ENCODE data around the gene PLCXD1.

PLCXD1 gene

GRCh38 chrX:333611-334311 lies 52.6 kb downstream of the PLCXD1 start:
- no peak for DNase-seq (ENCODE audit: low read depth)

GRCh38 chrX:334331-334891 lies 53.2 kb downstream of the PLCXD1 start:
- no peak for DNase-seq (ENCODE audit: low read depth)

- DNase-seq (ENCODE audit: low read depth), result no peak
Measured at GRCh38 chrX:334971-335757, 54.0 kb downstream of the PLCXD1 start.

DNA sequence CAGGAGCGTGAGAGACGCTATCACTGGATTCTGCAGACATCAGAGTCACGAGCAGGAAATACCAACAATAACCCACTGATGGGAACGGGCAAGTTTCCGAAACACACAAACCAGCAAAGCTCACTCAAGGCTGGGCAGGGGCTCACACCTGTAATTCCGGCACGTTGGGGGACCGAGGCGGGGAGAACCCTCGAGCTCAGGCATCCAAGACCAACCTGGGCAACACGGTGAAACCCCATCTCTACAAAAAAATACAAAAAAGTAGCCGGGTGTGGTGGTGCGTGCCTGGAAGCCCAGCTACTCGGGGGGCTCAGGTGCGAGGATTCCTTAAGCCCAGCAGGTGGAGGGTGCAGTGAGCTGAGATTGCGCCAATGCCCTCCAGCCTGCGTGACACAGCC lies 54.6 kb downstream of the PLCXD1 start:
- no peak for DNase-seq (ENCODE audit: low read depth)

GRCh38 chrX:336227-336626 lies 55.0 kb downstream of the PLCXD1 start:
- no peak for DNase-seq (ENCODE audit: low read depth)

DNA sequence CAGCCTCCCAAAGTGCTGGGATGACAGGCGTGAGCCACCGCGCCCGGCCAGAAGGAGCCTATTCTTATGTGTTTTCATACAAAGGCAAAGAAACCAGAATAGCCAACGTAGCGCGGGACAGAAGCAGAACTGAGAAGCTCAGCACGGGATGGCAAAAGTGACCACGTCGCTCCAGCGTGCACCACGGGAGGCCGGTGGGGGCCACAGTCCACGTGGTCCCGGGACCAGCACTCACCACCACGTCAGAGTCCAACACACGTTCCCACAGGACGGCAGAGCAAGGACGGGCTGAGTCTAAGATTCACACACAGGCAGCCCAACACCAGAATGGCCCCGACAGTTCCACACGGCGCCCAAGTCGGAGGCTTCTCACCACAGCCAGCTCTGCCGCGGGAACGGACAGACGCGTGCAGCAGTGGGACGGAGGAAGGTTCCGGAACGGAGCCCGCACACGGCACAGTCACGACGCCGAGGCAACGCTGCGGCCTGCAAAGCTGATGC lies 56.2 kb downstream of the PLCXD1 start:
- DNase-seq (ENCODE audit: low read depth), result no peak

DNA sequence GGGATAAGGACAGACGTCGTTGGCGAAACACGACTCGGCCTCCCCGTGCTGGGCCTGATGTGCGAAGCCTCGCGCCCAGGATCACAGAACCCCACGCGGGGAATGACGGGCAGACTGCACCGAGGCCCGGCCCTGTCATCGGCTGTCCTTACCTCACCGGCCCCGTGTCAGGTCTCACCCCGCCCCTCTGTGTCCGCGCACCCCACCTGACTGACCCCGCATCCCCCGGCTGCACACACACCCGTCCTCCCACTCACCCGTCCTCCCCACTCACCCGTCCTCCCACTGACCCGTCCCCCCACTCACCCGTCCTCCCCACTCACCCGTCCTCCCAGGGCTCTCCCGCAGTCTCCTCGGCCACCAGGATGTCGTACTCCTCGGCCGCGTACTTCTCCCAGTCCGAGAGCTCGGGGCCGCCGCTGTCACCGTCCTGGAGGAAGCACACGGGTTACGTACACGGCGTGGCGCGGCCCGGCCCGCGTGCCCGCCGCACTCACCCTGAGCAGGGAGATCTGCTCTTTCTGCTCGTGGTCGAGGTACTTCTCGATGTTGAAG lies 57.2 kb downstream of the PLCXD1 start:
- DNase-seq (ENCODE audit: low read depth), result no peak

DNA sequence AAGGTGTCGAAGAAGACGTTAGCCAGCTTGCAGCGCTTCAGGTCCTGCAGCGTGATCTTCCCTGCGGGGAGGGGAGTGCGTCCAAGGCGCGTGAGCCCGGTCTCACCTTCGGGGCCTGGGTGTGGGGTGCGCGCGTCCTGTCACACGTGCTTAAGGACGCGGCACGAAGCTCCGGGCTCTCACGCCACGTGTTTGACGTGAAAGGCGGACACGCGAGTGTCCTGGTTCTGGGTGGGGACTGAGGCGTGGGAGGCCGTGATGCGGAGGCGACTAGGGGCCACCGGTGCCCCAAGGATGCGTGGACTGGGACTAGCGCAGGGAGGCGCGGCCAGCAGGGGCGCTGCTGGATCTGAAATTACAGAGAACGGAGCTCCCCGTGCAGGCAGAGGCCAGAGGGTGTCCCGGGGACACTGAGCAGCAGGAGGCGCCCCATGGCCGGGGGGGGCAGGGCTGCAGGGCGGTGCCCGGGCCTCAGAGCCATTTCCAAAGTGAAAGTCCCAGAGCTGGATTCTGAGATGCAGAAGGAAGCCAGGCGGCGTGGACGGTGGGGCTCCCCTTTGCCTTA lies 57.7 kb downstream of the PLCXD1 start:
- no peak for DNase-seq (ENCODE audit: low read depth)

GRCh38 chrX:340121-340520 lies 58.9 kb downstream of the PLCXD1 start:
- DNase-seq (ENCODE audit: low read depth), result no peak

GRCh38 chrX:340641-341423 lies 59.7 kb downstream of the PLCXD1 start:
- no peak for DNase-seq (ENCODE audit: low read depth)

DNA sequence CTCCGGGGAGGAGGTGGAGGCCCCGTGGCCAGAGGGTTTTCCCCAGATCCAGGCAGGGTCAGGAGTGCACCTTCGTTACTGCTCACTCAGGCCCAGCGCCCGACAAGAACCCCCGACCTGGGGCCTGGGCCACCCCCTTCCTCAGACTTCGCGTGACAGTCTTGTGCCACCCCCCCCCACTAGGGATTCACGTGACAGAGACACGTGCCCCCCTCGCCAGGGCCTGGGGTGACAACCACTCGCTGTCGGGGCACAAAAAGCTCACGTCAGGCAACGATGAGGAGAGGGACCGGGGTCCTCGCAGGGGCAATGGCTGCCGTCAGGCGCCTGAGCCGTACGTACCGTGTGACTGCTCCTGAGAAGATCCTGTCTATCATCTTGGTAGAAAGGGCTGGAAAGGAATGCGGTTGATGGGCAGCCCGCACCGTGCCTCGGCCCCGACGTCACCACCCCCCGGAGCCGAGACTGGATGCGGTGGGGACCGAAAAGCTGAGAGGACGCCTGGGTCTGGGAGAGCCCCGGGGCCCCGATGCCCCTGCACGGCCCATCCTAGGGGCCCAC lies 60.4 kb downstream of the PLCXD1 start:
- no peak for DNase-seq (ENCODE audit: low read depth)

GRCh38 chrX:344371-344901 lies 63.3 kb downstream of the PLCXD1 start:
- DNase-seq (ENCODE audit: low read depth), result no peak

GRCh38 chrX:345020-345925 lies 64.1 kb downstream of the PLCXD1 start:
- DNase-seq (ENCODE audit: low read depth), result no peak

DNA sequence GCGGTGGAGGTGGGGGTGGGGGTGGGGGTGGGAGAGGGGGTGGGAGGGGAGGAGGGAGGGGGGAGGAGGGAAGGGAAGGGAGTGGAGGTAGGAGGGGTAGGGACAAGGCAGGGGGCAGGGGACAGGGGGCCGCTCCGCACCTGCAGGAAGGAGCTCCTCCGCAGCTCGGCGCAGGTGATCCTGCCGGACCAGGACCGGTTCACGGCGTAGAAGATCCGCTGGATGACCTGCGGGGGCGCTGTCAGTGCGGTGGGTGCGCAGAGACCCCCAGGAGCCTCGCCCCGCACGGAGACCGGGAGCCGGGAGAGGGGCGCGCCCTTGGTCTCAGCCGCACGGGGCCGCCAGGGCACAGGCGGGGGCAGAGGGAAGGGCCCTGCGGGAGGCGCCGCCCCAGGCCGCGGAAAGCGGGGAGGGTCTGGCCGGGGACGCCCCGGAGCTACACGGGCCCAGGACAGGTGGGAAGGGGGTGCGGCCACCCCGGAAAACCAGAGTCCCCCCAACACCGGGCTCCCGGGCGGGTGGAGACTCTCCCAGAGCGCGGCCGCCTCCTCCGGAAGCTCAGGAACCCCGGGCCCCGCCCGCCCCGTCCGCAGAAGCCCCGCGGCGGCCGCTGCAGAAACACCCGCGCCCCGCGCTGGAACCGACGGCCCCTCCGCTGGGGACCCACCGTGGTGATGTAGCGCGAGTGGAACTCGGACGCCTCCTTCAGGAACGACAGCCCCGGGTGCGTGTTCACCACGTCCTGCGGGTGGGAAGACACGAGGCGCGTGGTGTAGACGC lies 65.0 kb downstream of the PLCXD1 start:
- DNase-seq (ENCODE audit: low read depth), result no peak

DNA sequence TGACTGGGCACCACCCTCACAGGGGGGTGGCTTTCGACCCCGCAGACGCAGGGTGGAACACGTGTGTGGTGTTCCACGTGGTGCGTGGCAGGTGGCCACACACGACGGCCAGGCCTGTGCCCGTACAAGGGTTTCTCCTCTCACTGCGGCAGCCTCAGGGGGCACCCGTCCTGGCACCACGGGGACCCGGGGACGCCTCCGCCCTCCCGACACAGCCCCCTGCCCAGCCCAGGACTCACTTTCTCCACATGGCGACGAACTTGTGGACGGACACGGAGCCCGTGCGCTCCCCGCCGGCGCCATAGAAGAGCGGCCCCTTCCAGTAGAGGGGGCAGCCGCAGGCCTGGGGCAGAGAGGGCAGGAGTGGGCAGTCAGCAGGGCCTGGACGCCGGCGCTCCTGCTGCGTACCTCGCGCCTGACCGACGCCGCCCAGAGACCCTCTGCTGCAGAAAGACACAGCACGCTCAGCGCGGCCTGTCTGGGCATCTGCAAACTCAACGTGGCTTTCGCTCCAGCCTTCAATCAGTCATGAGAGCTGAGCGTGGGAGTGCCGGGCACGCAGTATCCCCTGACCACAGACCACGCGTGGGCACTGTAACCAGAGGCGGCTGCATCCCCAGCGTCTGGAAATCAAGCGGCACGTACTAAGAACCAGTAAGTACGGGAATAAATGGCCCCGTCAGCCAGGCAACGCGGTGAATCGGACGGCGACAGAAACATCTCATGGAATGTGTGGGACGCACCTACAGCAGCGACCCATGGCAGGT lies 66.4 kb downstream of the PLCXD1 start:
- DNase-seq (ENCODE audit: low read depth), result no peak

DNA sequence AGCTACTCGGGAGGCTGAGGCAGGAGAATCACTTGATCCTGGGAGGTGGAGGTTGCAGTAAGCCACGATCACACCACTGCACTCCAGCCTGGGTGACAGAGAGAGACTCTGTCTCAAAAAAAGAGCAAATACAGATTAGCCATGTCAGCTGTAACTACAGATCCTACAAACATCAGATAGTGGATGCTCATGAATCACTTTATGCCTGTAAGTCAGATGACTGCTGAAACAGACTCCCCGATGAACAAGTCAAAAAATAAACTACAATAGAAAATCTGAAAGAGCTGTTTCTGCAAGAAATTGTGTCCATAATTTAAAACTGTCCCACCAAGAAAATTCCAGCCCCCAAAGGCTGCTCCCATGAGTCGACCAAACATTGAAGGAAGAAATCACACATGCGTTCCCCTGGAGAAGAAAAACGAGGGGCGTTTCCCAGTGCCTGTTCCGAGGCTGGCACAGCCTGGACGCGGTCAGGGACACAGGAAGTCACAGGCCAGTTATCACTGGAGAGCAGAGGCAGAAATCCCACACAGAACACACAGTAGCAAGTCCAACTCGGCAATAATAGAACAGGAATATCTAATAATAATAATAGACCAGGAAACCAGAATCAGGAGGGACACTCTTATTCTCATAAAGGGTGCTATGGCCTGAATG lies 67.4 kb downstream of the PLCXD1 start:
- DNase-seq (ENCODE audit: low read depth), result no peak

GRCh38 chrX:349196-349595 lies 68.0 kb downstream of the PLCXD1 start:
- no peak for DNase-seq (ENCODE audit: low read depth)

DNA sequence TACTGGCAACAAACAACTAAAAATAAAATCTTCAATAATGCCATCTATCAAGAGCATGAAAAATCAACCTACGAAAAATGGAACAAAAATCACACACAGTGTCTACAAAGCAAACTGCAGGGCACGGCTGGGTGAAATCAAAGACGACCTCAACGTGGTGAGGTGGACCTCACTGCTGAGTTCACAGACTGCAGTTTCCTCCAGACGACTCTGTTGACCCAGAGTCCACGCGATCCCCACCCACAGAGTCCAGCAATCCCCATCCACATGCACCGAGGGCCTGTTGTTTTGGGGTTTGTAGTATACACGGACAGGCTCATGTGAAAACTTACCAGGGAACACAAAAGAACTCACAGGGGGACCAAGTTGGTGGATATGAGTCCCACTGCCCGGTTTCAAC lies 68.5 kb downstream of the PLCXD1 start:
- no peak for DNase-seq (ENCODE audit: low read depth)
